HepG2 (cell line): ENCODE measurements around the gene ZNF839. TPM values are rescaled to one million over a fixed set of nuclear protein-coding genes. Genes with fewer than 3 reads are reported as not detected.

ENCODE experiments used
- ATRX ChIP-seq: sonication (generic); formaldehyde crosslinking; IDR thresholded peaks from 2 replicates; pipeline ENCODE4 v1.4.0; 2020; ENCODE audit warnings: missing genetic modification reagents, borderline replicate concordance
- CCAR2 ChIP-seq: fragments of 200-400 bp; formaldehyde crosslinking; optimal IDR thresholded peaks from 2 replicates; pipeline ENCODE3; 2018; ENCODE audit warnings: low read depth, mild to moderate bottlenecking, low read length, moderate library complexity
- FOSL2 ChIP-seq: sonication (generic); formaldehyde crosslinking; IDR thresholded peaks from 2 replicates; pipeline ENCODE4 v1.4.0; 2020; ENCODE audit warnings: missing genetic modification reagents
- FOXP1 ChIP-seq, 2 experiments: fragments of 450-650 bp in 1 of 2; IDR thresholded peaks; 2 replicates each; pipeline ENCODE4 v1.6.1; 2017 to 2018; ENCODE audit warnings: antibody characterized with exemption in 1 of 2
- HNRNPUL1 ChIP-seq: fragments of 200-400 bp; formaldehyde crosslinking; IDR thresholded peaks from 2 replicates; pipeline ENCODE4 v1.6.1; 2017; ENCODE audit warnings: low read depth, mild to moderate bottlenecking, low read length, moderate library complexity
- IKZF4 ChIP-seq: sonication (generic); formaldehyde crosslinking; IDR thresholded peaks from 2 replicates; pipeline ENCODE4 v1.5.1; 2020; ENCODE audit warnings: borderline replicate concordance, mild to moderate bottlenecking, low read depth, missing genetic modification reagents; ENCODE audit errors: not compliant biosample characterization
- KAT2B ChIP-seq: fragments of 150-350 bp; IDR thresholded peaks from 2 replicates; pipeline ENCODE4 v1.6.1; 2014; ENCODE audit warnings: low read depth, low read length, borderline replicate concordance
- NFKB2 ChIP-seq: sonication (generic); formaldehyde crosslinking; IDR thresholded peaks from 2 replicates; pipeline ENCODE4 v1.4.0; 2020; ENCODE audit warnings: missing genetic modification reagents, borderline replicate concordance
- NR2C2 ChIP-seq: sonication (generic); formaldehyde crosslinking; IDR thresholded peaks from 2 replicates; pipeline ENCODE4 v1.4.0; 2020; ENCODE audit warnings: missing genetic modification reagents, mild to moderate bottlenecking, moderate library complexity, borderline replicate concordance
- NR2F2 ChIP-seq: IDR thresholded peaks from 2 replicates; pipeline ENCODE4 v1.6.1; 2012; ENCODE audit warnings: low read depth, inconsistent platforms, borderline replicate concordance
- ONECUT2 ChIP-seq: sonication (generic); formaldehyde crosslinking; IDR thresholded peaks from 2 replicates; pipeline ENCODE4 v1.4.0; 2020; ENCODE audit warnings: missing genetic modification reagents
- PAX8 ChIP-seq: sonication (generic); formaldehyde crosslinking; IDR thresholded peaks from 2 replicates; pipeline ENCODE4 v1.8.0; 2022; ENCODE audit warnings: mild to moderate bottlenecking, missing genetic modification reagents, borderline replicate concordance
- PCBP1 ChIP-seq: fragments of 200-400 bp; formaldehyde crosslinking; IDR thresholded peaks from 2 replicates; pipeline ENCODE4 v1.6.1; 2017; ENCODE audit warnings: mild to moderate bottlenecking, low read depth, low read length, borderline replicate concordance
- RNF2 ChIP-seq: fragments of 450-650 bp; conservative IDR thresholded peaks from 2 replicates; pipeline ENCODE4 v1.6.1; 2016; ENCODE audit warnings: low read depth
- SP140L ChIP-seq: sonication (generic); formaldehyde crosslinking; IDR thresholded peaks from 2 replicates; pipeline ENCODE4 v1.4.0; 2020; ENCODE audit warnings: missing genetic modification reagents, borderline replicate concordance
- STAT6 ChIP-seq: sonication (generic); formaldehyde crosslinking; IDR thresholded peaks from 2 replicates; pipeline ENCODE4 v1.4.0; 2020; ENCODE audit warnings: missing genetic modification reagents, mild to moderate bottlenecking, borderline replicate concordance
- ZNF256 ChIP-seq: sonication (generic); formaldehyde crosslinking; conservative IDR thresholded peaks from 2 replicates; pipeline ENCODE4 v1.4.0; 2020; ENCODE audit warnings: missing genetic modification reagents
- ZNF329 ChIP-seq: sonication (generic); formaldehyde crosslinking; IDR thresholded peaks from 2 replicates; pipeline ENCODE4 v1.9.0; 2021; ENCODE audit warnings: low read depth, mild to moderate bottlenecking, missing genetic modification reagents
- ZNF33A ChIP-seq: sonication (generic); formaldehyde crosslinking; IDR thresholded peaks from 2 replicates; pipeline ENCODE4 v1.5.1; 2020; ENCODE audit warnings: missing genetic modification reagents, mild to moderate bottlenecking, moderate library complexity, borderline replicate concordance
- ZNF567 ChIP-seq: sonication (generic); formaldehyde crosslinking; IDR thresholded peaks from 2 replicates; pipeline ENCODE4 v1.8.1; 2023; ENCODE audit warnings: mild to moderate bottlenecking, missing genetic modification reagents, borderline replicate concordance
- ZNF569 ChIP-seq: sonication (generic); formaldehyde crosslinking; IDR thresholded peaks from 2 replicates; pipeline ENCODE4 v1.5.0; 2020; ENCODE audit warnings: mild to moderate bottlenecking, missing genetic modification reagents, moderate library complexity, borderline replicate concordance
- ZNF598 ChIP-seq: sonication (generic); formaldehyde crosslinking; IDR thresholded peaks from 2 replicates; pipeline ENCODE4 v1.5.1; 2020; ENCODE audit warnings: mild to moderate bottlenecking, missing genetic modification reagents, borderline replicate concordance
- polyA plus RNA-seq, 8 experiments: library from polyadenylated mRNA; depleted of rRNA in 3 of 8; stranded (reverse) in 7 of 8; unstranded in 1 of 8; fragments of >200 nt; fragmentation: Illumina TruSeq in 4 of 8; extraction: Trizol in 4 of 8; gene quantifications; 2 replicates each; pipeline versions ENCODE4 v1.2.1 to v1.2.3, GENCODE V29; 2011 to 2016; ENCODE audit warnings: low read depth in 4 of 8, missing spikeins in 1 of 8, mixed read lengths in 1 of 8; ENCODE audit not compliant: insufficient read depth in 1 of 8
- total RNA-seq, 5 experiments: library from RNA; depleted of rRNA; stranded (reverse); fragments of >200 nt; fragmentation: Illumina TruSeq; extraction: Trizol; gene quantifications; 2 replicates each; pipeline ENCODE4 v1.2.3, GENCODE V29; 2016; ENCODE audit warnings: low read depth in 1 of 5

Gene ZNF839
- total and polyA plus RNA-seq, 2 of the 13 experiments (the other 11 are each of a cell fraction or from before 2014, with no cell fraction given) = 11.1 to 12.8 TPM

- TF ChIP-seq PAX8 = no peak
- TF ChIP-seq NR2F2 = no peak
- no peak for TF ChIP-seq STAT6
- TF ChIP-seq IKZF4 = no peak
- no peak for TF ChIP-seq ZNF567 (CRISPR knock-in tag)
- no peak for TF ChIP-seq ZNF33A
- no peak for TF ChIP-seq RNF2
- TF ChIP-seq FOXP1 (IDR thresholded peaks at IDR 0.05) = no peak
- TF ChIP-seq FOXP1 (CRISPR knock-in tag; IDR thresholded peaks at IDR 0.05) = no peak
- no peak for TF ChIP-seq CCAR2
- no peak; the same call in 1 of the 2 replicates for TF ChIP-seq NFKB2 (CRISPR knock-in tag)
- no peak for TF ChIP-seq PCBP1
- no peak for TF ChIP-seq ONECUT2 (CRISPR knock-in tag)
- no peak for TF ChIP-seq ZNF256 (CRISPR knock-in tag)
- no peak for TF ChIP-seq ZNF329 (CRISPR knock-in tag)
- peak; percentile 34 for TF ChIP-seq NR2C2 (CRISPR knock-in tag)
- TF ChIP-seq FOSL2 = no peak
- no peak for TF ChIP-seq ZNF598 (CRISPR knock-in tag)
- no peak for TF ChIP-seq ZNF569
- TF ChIP-seq HNRNPUL1 = no peak
- TF ChIP-seq KAT2B = no peak
- no peak for TF ChIP-seq SP140L (CRISPR knock-in tag)
- no peak for TF ChIP-seq ATRX (CRISPR knock-in tag)
Measured at GRCh38 chr14:102304611-102305506, 14.7 kb upstream of the ZNF839 start, which contains the start of gene MOK (continued).
